Measurements from ENCODE around the gene ECE1.

DNA sequence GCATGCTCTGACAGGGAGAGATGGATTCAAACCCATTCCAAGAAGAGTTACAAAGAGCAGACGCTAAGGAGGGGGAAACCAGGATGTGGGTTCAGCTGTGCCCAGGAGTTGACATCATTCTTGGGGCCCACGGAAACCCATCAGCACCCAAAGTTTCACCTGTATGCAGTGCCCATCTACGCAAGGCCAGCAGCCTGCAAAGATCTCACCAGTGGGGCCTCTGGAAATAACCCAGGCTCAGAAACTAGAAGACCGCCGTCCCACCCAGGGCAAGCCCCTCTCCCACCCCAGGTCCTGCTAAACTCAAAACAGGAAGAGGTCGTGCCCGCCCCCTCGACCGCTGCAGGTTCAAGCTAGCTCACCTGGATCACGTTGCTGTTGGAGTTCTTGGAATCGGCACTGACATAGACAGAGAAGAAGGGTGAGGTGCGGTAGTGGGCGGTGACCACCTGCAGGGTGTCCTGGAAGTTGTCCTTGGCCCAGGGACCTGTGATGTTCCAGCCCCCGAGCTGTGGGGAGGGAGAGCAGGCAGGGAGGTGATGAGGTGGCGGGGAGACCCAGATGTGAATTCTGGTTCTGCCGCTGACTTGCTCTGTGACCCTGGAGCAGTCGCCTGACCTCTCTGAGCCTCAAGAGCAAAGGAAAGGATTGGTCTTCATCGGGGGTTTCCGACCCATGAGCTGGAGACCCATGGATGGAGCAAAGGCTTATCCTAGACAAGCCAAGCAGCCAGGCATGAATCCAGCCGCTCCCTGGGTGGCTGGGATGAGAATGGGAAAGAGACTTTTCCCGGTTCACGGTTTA lies 31.7 kb downstream of the ECE1 start:
- TF ChIP-seq, protein P1, sequence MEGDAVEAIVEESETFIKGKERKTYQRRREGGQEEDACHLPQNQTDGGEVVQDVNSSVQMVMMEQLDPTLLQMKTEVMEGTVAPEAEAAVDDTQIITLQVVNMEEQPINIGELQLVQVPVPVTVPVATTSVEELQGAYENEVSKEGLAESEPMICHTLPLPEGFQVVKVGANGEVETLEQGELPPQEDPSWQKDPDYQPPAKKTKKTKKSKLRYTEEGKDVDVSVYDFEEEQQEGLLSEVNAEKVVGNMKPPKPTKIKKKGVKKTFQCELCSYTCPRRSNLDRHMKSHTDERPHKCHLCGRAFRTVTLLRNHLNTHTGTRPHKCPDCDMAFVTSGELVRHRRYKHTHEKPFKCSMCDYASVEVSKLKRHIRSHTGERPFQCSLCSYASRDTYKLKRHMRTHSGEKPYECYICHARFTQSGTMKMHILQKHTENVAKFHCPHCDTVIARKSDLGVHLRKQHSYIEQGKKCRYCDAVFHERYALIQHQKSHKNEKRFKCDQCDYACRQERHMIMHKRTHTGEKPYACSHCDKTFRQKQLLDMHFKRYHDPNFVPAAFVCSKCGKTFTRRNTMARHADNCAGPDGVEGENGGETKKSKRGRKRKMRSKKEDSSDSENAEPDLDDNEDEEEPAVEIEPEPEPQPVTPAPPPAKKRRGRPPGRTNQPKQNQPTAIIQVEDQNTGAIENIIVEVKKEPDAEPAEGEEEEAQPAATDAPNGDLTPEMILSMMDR (IDR thresholded peaks at IDR 0.05), result no peak
- TF ChIP-seq POLR2AphosphoS5 (IDR thresholded peaks at IDR 0.05; ENCODE audit: low read depth, low read length) (no peak), SIN3A (IDR thresholded peaks at IDR 0.05; ENCODE audit: borderline replicate concordance, insufficient read depth, low read depth, low read length) (no peak), TCF7L2 (IDR thresholded peaks at IDR 0.05; ENCODE audit: low read depth, low read length) (no peak)
- TF ChIP-seq, protein P2, sequence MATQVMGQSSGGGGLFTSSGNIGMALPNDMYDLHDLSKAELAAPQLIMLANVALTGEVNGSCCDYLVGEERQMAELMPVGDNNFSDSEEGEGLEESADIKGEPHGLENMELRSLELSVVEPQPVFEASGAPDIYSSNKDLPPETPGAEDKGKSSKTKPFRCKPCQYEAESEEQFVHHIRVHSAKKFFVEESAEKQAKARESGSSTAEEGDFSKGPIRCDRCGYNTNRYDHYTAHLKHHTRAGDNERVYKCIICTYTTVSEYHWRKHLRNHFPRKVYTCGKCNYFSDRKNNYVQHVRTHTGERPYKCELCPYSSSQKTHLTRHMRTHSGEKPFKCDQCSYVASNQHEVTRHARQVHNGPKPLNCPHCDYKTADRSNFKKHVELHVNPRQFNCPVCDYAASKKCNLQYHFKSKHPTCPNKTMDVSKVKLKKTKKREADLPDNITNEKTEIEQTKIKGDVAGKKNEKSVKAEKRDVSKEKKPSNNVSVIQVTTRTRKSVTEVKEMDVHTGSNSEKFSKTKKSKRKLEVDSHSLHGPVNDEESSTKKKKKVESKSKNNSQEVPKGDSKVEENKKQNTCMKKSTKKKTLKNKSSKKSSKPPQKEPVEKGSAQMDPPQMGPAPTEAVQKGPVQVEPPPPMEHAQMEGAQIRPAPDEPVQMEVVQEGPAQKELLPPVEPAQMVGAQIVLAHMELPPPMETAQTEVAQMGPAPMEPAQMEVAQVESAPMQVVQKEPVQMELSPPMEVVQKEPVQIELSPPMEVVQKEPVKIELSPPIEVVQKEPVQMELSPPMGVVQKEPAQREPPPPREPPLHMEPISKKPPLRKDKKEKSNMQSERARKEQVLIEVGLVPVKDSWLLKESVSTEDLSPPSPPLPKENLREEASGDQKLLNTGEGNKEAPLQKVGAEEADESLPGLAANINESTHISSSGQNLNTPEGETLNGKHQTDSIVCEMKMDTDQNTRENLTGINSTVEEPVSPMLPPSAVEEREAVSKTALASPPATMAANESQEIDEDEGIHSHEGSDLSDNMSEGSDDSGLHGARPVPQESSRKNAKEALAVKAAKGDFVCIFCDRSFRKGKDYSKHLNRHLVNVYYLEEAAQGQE (IDR thresholded peaks at IDR 0.05; ENCODE audit: insufficient read depth in 1 of 2, low read depth in 2 of 2, low read length in 1 of 2), result no peak
